HFF-Myc (cell line): ENCODE data around the gene SAE1.
A peak's percentile ranks its signal among the peaks of the same experiment; 100 is the strongest.

ENCODE experiments used
- DNase-seq: peaks from one replicate; pipeline ENCODE4 v3.0.0-alpha.2; 2011; ENCODE audit warnings: low read depth; ENCODE audit errors: extremely low read depth
- H3K4me3 ChIP-seq: replicated peaks from 2 replicates; pipeline ENCODE4 v1.5.1; 2011; ENCODE audit warnings: low read depth, mild to moderate bottlenecking, control low read depth, low read length
- CTCF ChIP-seq: IDR thresholded peaks from 2 replicates; pipeline ENCODE4 v1.5.1; 2012; ENCODE audit warnings: mild to moderate bottlenecking, low read depth, low read length, control low read depth; ENCODE audit errors: missing control alignments

The SAE1 gene

DNA sequence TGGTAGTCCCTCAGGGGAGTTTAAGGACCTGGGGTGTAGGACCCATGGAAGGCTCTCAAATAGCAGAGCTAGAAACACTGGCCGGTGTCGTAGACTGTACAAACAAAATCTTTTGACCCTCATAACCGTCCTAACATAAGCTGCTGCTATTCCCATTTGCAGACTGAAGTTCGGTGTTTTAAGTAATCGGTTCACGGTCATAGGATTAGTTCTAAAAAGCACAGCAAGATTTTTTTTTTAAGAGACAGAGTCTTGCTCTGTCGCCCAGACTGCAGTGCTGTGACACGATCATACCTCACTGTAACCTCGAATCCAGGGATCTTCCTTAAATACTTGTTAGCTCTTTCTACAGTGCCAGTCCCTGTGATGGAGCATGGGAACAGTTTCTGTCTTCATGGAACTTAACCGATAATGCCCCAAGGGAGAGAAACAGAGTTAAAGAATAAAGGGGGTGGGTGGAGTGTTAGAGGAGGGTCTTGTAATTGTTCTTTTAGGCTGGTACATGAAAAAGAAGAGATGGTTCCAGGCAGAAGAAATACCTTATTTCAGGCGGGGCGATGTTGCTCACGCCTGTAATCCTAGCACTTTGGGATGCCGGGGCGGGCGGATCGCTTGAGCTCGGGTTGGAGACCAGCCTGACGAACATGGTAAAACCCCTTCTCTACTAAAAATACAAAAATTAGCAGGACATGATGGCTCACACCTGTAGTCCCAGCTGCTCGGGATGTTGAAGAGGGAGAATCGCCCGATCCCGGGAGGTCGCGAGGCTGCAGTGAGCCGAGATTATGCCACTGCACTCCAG, 16.6 kb upstream of the SAE1 start:
- no peak for TF ChIP-seq CTCF
- peak overlapping the region; percentile 97 for H3K4me3 ChIP-seq
- no peak for DNase-seq

GRCh38 chr19:47120470-47121067, 10.1 kb upstream of the SAE1 start:
- DNase-seq = no peak
- TF ChIP-seq CTCF = no peak
- H3K4me3 ChIP-seq = no peak overlapping the region

- TF ChIP-seq CTCF = no peak
- H3K4me3 ChIP-seq = no peak overlapping the region
- no peak for DNase-seq
These were observed 8.0 kb upstream of the SAE1 start for GRCh38 chr19:47122359-47123335.

GRCh38 chr19:47123406-47123805, 7.2 kb upstream of the SAE1 start:
- no peak for TF ChIP-seq CTCF
- H3K4me3 ChIP-seq = no peak overlapping the region
- no peak for DNase-seq

- peak; percentile 63 for TF ChIP-seq CTCF
- DNase-seq = no peak
- H3K4me3 ChIP-seq = no peak overlapping the region
These were observed 5.5 kb upstream of the SAE1 start for GRCh38 chr19:47124937-47125668.

DNA sequence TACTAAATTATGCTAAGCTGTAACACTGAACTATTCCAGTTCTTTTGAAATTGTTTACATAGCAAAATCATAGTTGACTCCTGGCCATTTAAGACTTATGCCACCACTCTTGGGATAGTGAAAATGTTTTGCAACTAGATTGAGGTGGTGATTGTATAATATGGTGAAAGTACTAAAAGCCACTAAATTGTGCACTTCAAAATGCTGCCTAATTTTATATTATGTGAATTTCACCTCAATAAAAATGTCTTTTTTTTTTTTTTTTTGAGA, 5.0 kb upstream of the SAE1 start:
- no peak for TF ChIP-seq CTCF
- no peak for DNase-seq
- no peak overlapping the region for H3K4me3 ChIP-seq
